GM04503 (cell line): ENCODE data around the gene MAD1L1.
A peak's percentile ranks its signal among the peaks of the same experiment; 100 is the strongest.

Experiments used
- DNase-seq: peaks from one replicate; pipeline ENCODE4 v3.0.0-alpha.2; 2012; ENCODE audit warnings: low read depth

Gene MAD1L1

DNA sequence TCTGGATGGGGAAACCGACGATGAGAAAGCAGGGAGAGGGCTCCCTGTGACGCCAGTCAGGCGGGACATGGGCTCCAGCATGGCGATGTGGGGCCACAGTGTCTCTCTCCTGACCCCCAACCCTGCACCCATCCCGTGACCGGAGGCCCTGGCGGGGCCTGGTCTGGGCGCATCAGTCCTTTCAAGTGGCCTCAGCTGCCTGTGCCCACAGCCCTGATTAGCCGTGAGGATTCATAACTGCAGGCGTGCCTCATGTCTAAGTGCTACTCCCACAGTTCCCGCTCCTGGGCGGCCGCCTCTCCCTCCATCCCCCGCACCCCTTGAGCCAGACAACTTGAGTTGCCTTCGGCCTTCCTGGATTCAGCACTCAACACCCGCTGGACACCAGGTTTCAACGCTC is 321.9 kb downstream of the MAD1L1 start:
- no peak for DNase-seq

GRCh38 chr7:1910081-1910685 is 322.6 kb downstream of the MAD1L1 start:
- no peak for DNase-seq

GRCh38 chr7:1909476-1909875 is 323.3 kb downstream of the MAD1L1 start:
- no peak for DNase-seq

- DNase-seq: no peak
Observed at GRCh38 chr7:1908823-1909420, 323.8 kb downstream of the MAD1L1 start.

DNA sequence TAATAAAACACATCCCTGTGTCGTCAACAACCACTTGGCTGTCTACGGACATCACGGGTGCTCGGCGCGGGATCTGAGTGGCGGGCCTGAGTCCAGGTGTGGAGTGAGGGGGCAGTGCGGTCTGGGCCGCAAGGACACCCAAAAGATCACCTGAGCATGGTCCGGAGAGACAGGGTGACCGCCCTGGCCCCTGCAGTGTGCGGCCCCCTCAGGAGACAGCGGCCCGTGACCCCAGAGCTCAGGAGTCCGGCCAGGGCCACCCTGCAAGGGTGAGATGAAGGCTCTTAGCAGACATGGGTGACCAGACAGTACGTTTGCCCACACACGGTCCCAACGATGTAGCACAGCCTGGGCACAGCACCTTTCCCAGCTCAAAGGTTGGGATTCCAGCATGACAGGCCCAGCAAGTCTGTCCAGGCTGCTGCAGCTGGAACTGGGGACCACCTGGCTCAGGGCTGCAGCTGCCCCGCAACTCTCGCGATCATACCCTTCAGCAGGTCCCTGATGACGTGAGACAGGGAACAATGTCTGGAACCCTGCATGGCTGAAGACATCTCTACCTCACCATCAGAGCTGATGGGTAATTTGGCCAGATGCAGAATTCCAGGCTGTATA is 324.9 kb downstream of the MAD1L1 start:
- DNase-seq: no peak

GRCh38 chr7:1906988-1907745 is 325.6 kb downstream of the MAD1L1 start:
- DNase-seq: no peak

DNA sequence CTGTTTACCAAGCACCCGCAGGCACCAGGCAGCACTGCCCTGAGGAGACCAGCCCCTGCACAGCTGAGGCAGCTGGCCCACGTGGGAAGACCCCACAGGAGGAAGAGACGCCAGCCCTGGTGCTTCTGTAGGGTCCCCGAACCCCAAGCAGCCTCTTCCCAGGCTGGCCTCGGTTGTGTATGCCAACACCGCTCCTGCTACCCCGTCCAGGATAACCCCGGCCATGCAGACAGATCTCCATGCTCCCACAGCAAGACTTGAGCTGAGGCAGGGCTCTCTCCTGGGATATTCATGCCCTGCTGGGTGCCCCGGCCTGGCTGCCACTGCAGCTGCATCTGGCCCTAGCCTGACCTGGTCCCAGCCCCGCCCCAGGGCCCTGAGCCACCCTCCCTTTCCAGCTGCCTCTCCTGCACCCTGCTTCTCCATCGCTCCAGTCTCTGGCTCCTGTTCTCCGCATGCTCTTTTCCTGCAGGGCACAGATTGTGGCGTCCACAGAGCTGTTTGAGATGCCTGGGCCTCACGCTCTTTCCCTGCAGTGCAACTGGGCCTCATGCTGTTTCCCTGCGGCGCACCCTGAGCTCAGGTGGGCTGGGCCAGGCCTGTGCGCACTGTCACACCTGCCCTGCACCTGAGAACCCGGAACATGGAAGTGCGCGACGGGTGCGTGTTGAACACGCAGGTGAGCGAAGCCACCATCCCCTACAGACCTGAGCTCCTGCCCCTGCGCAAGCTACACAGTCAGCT is 326.5 kb downstream of the MAD1L1 start:
- no peak for DNase-seq

- no peak for DNase-seq
Observed at GRCh38 chr7:1902231-1902855, 330.4 kb downstream of the MAD1L1 start.

DNA sequence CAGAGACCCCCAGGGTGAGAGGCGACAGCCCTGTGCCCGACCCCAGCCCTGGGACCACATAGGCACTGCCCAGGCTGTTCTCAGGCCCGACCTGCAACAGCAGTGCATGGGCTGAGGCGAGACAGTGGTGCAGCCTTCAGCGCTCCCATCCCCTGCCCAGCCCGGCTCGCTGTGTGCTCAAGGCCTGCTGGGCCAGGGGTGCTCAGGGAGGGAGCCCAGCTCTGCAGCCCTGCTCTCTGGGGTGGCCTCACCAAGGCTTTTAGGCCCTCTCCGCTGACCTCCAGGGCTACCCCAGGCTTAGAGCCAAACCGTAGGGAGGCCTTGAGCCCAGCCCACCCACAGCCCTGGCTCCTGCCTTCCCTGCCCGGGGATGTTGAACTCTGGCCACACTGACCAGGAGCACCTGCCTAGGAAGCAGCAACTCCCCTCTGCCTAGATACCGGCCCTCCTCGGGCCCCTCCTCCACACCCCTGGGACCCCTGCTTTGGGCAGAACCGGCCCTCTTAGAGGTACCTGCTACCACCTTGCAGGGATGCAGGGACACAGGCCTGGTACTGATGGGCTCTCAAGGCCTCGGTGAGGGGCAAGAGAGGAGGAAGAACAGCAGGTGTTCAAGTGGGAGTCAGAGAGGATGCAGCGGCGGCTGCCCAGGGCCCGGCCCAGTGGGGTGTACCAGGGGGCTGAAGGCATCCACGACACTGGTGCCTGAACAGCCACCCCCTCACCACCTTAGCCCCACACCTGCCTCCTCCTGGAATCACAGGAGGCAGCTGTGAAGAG is 331.1 kb downstream of the MAD1L1 start:
- no peak for DNase-seq

- no peak for DNase-seq
Observed at GRCh38 chr7:1900847-1901246, 331.9 kb downstream of the MAD1L1 start.

GRCh38 chr7:1899951-1900762 is 332.6 kb downstream of the MAD1L1 start:
- no peak for DNase-seq

GRCh38 chr7:1899196-1899595 is 333.5 kb downstream of the MAD1L1 start:
- DNase-seq: peak; percentile 76

DNA sequence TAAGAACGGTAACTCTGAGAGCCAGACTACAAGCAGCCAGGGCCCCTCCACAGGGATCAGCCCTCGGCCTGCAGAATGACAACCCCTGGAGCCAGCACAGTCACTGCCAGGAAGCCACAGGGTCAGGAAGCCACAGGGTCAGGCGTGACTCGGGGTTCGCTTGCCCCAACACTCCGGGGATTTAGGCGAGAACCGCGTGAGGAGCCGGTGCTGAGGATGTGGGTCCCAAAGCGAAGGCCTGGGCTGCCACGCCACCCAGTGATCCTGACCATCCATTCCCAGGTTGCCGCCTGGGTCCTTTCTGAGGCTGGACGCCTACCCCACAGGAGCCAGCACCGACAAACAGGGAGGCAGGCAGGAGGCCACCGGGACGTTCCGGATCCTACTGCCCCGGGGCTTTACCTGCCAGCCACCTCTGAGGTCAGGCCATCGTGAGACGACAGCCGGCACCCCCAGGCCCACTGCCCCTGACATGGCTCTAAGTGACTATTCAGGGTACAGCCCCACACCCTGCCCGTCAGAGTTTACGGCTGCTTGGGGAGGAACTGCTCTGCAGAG is 334.0 kb downstream of the MAD1L1 start:
- DNase-seq: no peak

- no peak for DNase-seq
Observed at GRCh38 chr7:1897861-1898627, 334.7 kb downstream of the MAD1L1 start.

- no peak for DNase-seq
Observed at GRCh38 chr7:1897076-1897860, 335.5 kb downstream of the MAD1L1 start.

- DNase-seq: no peak
Observed at GRCh38 chr7:1895664-1896515, 336.9 kb downstream of the MAD1L1 start.
